Glomerular visceral epithelial cell (primary cell): ENCODE results near the gene MACF1.
A peak's percentile ranks its signal among the peaks of the same experiment; 100 is the strongest.
"Not testable (repeated sequence)": the region's sequence is repeated elsewhere in the genome, so short reads cannot be mapped to it uniquely, and the experiment has no call there.

Experiments
- DNase-seq: peaks from one replicate; pipeline ENCODE4 v3.0.0-alpha.2; 2016; ENCODE audit errors: extremely low spot score

MACF1 gene

GRCh38 chr1:39510570-39511186, 306.2 kb downstream of the MACF1 start:
- not testable (repeated sequence) for DNase-seq

- DNase-seq, result not testable (repeated sequence)
Observed at GRCh38 chr1:39511477-39511876, 307.0 kb downstream of the MACF1 start.

GRCh38 chr1:39512234-39512847, 307.8 kb downstream of the MACF1 start:
- not testable (repeated sequence) for DNase-seq

GRCh38 chr1:39514710-39515124, 310.2 kb downstream of the MACF1 start:
- DNase-seq, result not testable (repeated sequence)

- DNase-seq, result not testable (repeated sequence)
Observed at GRCh38 chr1:39515131-39516086, 310.9 kb downstream of the MACF1 start.

- peak; percentile 13 for DNase-seq
Observed at GRCh38 chr1:39516841-39517240, 312.3 kb downstream of the MACF1 start.

- not testable (repeated sequence) for DNase-seq
Observed at GRCh38 chr1:39517936-39518335, 313.4 kb downstream of the MACF1 start.

- not testable (repeated sequence) for DNase-seq
Observed at GRCh38 chr1:39519376-39519775, 314.9 kb downstream of the MACF1 start.

GRCh38 chr1:39522221-39522620, 317.7 kb downstream of the MACF1 start:
- not testable (repeated sequence) for DNase-seq

GRCh38 chr1:39522661-39523567, 318.4 kb downstream of the MACF1 start:
- DNase-seq, result no peak

- DNase-seq, result no peak
Observed at GRCh38 chr1:39524171-39524570, 319.7 kb downstream of the MACF1 start.

- no peak for DNase-seq
Observed at GRCh38 chr1:39524591-39525365, 320.3 kb downstream of the MACF1 start.

- no peak for DNase-seq
Observed at GRCh38 chr1:39525366-39526165, 321.1 kb downstream of the MACF1 start.

- DNase-seq, result no peak
Observed at GRCh38 chr1:39526466-39527189, 322.1 kb downstream of the MACF1 start.

- not testable (repeated sequence) for DNase-seq
Observed at GRCh38 chr1:39527190-39527579, 322.7 kb downstream of the MACF1 start.

GRCh38 chr1:39528082-39528481, 323.6 kb downstream of the MACF1 start:
- DNase-seq, result no peak

GRCh38 chr1:39529901-39530535, 325.5 kb downstream of the MACF1 start:
- DNase-seq, result no peak

GRCh38 chr1:39531526-39531925, 327.0 kb downstream of the MACF1 start:
- no peak for DNase-seq

GRCh38 chr1:39533442-39533841, 328.9 kb downstream of the MACF1 start:
- no peak for DNase-seq
